Upper lobe of left lung (tissue), 4 donors: ENCODE measurements around the gene MTHFD1L.

Experiments used
- CTCF ChIP-seq, 6 experiments: fragments of 450-650 bp in 4 of 6; fragments of 200-600 bp in 2 of 6; sonication (generic) in 2 of 6; IDR thresholded peaks; one replicate each; pipeline ENCODE4 v1.5.1; 2016 to 2019; ENCODE audit warnings: antibody characterized with exemption in 6 of 6
- EP300 ChIP-seq, 4 donors: sonication (generic); formaldehyde crosslinking; IDR thresholded peaks; one replicate each; pipeline ENCODE4 v1.5.1; 2017; ENCODE audit warnings: antibody characterized with exemption in 4 of 4, control low read depth in 2 of 4
- POLR2AphosphoS5 ChIP-seq, 2 donors: sonication (generic); formaldehyde crosslinking; IDR thresholded peaks; one replicate each; pipeline ENCODE4 v1.5.1; 2017; ENCODE audit warnings: antibody characterized with exemption in 2 of 2

GRCh38 chr6:151057061-151057460 lies 191.6 kb downstream of the MTHFD1L start:
- TF ChIP-seq EP300 (IDR thresholded peaks at IDR 0.05) (no peak), CTCF (IDR thresholded peaks at IDR 0.05) (no peak), POLR2AphosphoS5 (IDR thresholded peaks at IDR 0.05) (no peak)
